ENCODE measurements around the gene LMBRD2. TPM values are rescaled to one million over a fixed set of nuclear protein-coding genes. Genes with fewer than 3 reads are reported as not detected.
A peak's percentile ranks its signal among the peaks of the same experiment; 100 is the strongest.

Gene LMBRD2
- total and polyA plus RNA-seq, 8 donors, result 9.8 to 13.6 (median 12.6) TPM

DNA sequence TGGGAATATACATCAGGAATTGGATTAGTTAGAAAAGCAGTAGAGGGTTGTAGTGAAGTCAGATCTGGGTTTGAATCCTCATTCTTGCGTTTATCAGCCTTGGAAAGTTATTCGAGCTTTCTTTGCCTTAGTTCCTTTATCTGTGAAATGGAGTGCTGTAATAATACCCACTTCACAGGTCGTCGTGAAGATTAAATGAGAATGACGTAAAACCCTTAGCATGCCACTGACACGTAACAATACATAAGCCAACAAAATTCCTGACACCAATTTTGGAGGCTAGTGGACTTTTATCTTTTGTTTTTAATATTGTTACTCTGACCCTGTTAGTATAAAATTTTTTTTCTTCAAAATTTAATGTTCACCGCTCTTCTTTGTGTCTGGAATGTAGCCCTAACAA, 3.6 kb upstream of the LMBRD2 start:
- peaks cover 13 to 39% of the 10 kb centered on the region in 2 donors for H3K4me1 ChIP-seq
- no peaks in the 10 kb centered on the region for H3K9me3 ChIP-seq
- no peak for ATAC-seq
- TF ChIP-seq, protein P1, sequence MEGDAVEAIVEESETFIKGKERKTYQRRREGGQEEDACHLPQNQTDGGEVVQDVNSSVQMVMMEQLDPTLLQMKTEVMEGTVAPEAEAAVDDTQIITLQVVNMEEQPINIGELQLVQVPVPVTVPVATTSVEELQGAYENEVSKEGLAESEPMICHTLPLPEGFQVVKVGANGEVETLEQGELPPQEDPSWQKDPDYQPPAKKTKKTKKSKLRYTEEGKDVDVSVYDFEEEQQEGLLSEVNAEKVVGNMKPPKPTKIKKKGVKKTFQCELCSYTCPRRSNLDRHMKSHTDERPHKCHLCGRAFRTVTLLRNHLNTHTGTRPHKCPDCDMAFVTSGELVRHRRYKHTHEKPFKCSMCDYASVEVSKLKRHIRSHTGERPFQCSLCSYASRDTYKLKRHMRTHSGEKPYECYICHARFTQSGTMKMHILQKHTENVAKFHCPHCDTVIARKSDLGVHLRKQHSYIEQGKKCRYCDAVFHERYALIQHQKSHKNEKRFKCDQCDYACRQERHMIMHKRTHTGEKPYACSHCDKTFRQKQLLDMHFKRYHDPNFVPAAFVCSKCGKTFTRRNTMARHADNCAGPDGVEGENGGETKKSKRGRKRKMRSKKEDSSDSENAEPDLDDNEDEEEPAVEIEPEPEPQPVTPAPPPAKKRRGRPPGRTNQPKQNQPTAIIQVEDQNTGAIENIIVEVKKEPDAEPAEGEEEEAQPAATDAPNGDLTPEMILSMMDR (IDR thresholded peaks at IDR 0.05), result no peak
- intact Hi-C loops (cut with DNase I), result no loop called here
- H3K36me3 ChIP-seq, result peaks cover 0 to 23% of the 10 kb centered on the region in 2 donors
- no peak overlapping the region for H3K4me3 ChIP-seq
- no peak overlapping the region for H3K27ac ChIP-seq
- no peaks in the 10 kb centered on the region for H3K27me3 ChIP-seq
- no peak for DNase-seq

DNA sequence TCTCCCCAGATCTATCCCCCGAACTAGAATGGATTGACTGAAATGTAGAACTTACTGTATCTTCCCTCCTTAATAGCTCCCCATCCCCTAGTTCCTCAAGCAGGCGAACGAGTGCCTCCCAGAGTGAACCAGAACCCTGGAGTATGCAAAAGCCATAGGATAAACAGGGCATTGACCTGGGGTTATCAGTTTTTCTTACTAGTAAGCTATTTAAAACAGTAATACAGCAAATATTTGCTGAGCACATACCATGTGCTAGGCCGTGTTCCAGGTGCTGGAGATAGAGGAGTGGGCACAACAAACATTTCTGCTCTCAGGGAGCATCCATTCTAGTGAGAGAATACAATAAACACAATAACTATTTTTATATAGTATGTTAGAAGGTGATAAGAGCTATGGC, 2.0 kb upstream of the LMBRD2 start:
- H3K36me3 ChIP-seq, result peaks cover 0 to 8% of the 10 kb centered on the region in 2 donors
- intact Hi-C loops (cut with DNase I), result no loop called here
- no peaks in the 10 kb centered on the region for H3K9me3 ChIP-seq
- H3K27me3 ChIP-seq, result no peaks in the 10 kb centered on the region
- DNase-seq, result no peak
- TF ChIP-seq, protein P1 (IDR thresholded peaks at IDR 0.05), result no peak
- H3K4me1 ChIP-seq, result peaks cover 17 to 45% of the 10 kb centered on the region in 2 donors
- H3K4me3 ChIP-seq, result no peak overlapping the region
- H3K27ac ChIP-seq, result no peak overlapping the region
- ATAC-seq, result no peak

DNA sequence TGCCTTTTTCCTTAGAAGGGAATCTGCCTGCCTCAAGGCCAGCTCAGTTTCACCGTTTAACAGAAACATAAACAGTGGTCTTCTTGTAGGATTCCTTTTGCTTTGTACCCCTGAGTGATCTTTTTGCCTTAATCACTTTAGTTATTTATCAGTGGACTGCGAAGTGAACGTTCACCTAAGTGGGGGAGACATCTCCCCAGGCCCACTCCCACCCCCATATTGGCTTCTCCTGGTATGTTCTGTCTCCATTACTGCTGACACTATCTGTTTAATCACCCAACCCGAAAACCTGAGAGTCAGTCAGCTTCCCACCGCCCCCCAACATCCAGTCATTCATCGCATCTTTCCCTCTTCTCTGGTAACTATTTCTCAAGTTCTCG, 1.6 kb upstream of the LMBRD2 start:
- no peaks in the 10 kb centered on the region for H3K27me3 ChIP-seq
- DNase-seq (no peak), ATAC-seq (no peak)
- H3K36me3 ChIP-seq, result peaks cover 0 to 6% of the 10 kb centered on the region in 2 donors
- H3K27ac ChIP-seq, result no peak overlapping the region
- peaks cover 17 to 45% of the 10 kb centered on the region in 2 donors for H3K4me1 ChIP-seq
- intact Hi-C loops (cut with DNase I), result no loop called here
- H3K9me3 ChIP-seq, result no peaks in the 10 kb centered on the region
- peak overlapping the region; percentile 78 to 96 for H3K4me3 ChIP-seq
- TF ChIP-seq, protein P1 (IDR thresholded peaks at IDR 0.05), result no peak

DNA sequence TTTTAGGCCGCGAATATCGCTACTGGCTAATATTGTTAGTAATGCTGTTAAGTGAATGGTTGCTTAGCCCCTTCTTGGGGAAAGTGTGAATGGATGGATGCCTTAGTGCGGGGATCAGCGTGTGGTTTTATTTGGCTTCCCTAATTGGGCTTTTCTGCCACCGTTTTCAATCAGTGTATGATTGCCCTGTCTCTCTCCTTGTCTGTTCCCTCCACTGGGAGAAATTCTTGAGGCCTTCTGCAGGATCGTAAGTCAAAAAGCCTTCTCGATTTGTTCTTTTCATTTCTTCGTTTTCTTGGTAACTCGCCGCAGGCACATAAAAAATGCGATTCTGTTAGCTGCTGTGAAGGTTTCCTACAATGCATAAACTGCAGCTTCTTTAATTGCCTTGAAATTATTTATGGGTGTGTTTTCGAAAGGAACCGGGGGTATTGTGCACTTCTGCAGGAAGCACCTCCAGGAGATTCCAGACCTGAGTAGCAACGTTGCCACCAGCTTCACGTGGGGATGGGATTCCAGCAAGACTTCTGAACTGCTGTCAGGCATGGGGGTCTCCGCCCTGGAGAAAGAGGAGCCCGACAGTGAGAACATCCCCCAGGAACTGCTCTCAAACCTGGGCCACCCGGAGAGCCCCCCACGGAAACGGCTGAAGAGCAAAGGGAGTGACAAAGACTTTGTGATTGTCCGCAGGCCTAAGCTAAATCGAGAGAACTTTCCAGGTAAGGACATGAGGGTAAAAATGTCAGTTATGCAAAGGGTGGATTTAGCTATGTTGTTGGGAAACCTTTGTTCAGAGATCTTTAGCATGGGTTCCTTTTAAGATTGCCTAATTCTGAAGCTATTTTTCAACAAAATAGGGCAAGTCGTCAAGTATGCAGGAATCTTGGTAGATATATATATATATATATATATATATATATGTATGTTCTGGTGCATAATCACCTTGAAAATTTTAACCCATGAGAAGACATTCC, 924 bp upstream of the LMBRD2 start:
- Histone ChIP-seq H3K9me3 (no peaks in the 10 kb centered on the region), H3K36me3 (peaks cover 0 to 6% of the 10 kb centered on the region in 2 donors), H3K27ac (peak overlapping the region; percentile 40 to 87), H3K4me1 (peaks cover 17 to 45% of the 10 kb centered on the region in 2 donors), H3K4me3 (peak overlapping the region; percentile 78 to 96), H3K27me3 (no peaks in the 10 kb centered on the region)
- ATAC-seq (peak; percentile 12), DNase-seq (peak in 1 of 4 donors; percentile 14)
- intact Hi-C loops (cut with DNase I), result no loop called here
- TF ChIP-seq, protein P1 (IDR thresholded peaks at IDR 0.05), result no peak

DNA sequence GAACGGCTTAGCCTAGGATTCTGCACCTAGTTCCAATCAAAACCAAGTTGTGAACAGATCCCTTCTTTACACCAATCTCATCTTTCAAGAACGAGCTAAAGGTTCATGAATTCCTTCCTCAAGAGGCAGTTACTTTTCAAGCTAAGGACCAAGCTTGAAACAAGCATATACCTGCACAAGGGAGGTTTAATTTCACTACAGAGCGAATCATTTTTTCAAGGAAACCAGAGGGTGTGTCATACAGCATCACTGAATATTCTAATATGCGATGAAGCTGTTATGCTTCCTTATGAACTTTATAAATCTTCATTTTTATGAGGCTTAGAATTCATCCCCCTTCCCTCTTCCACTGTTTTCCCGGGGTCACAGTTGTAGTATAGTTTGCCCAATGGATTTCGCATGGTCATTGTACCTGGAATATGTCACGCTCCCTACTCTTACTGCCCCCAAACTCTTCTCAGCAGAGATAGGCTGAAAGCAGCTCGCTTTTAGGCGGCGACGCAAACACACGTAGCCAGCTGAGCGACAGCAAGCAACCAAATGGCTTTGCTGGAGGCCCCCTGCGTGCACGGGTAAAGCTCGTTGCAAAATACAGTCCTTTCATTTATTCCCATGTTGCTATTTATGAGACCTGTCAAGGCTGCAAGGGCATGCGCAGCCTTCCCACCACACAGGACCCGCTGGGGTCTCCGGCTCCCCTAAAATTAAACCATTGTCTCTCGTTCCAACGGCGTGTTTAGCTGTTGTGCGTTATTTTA, 832 bp downstream of the LMBRD2 start:
- Histone ChIP-seq H3K9me3 (no peaks in the 10 kb centered on the region), H3K4me1 (peaks cover 14 to 35% of the 10 kb centered on the region in 2 donors), H3K36me3 (peaks cover 0 to 6% of the 10 kb centered on the region in 2 donors), H3K27me3 (no peaks in the 10 kb centered on the region), H3K4me3 (peak overlapping the region; percentile 78 to 96), H3K27ac (peak overlapping the region; percentile 64 to 87)
- DNase-seq (peak in 3 of 4 donors; percentile 40 to 83 (median 51)), ATAC-seq (peak; percentile 35)
- TF ChIP-seq, protein P1 (IDR thresholded peaks at IDR 0.05), result no peak
- intact Hi-C loops (cut with DNase I), result no loop called here

Data from left lung (tissue), 10 donors.